Measurements from ENCODE around the gene HSBP1L1. TPM values are rescaled to one million over a fixed set of nuclear protein-coding genes. Genes with fewer than 3 reads are reported as not detected.

HSBP1L1 gene
- total RNA-seq, 4 donors from 2014 or later = 34.7 to 77.3 (median 62.2) TPM

DNA sequence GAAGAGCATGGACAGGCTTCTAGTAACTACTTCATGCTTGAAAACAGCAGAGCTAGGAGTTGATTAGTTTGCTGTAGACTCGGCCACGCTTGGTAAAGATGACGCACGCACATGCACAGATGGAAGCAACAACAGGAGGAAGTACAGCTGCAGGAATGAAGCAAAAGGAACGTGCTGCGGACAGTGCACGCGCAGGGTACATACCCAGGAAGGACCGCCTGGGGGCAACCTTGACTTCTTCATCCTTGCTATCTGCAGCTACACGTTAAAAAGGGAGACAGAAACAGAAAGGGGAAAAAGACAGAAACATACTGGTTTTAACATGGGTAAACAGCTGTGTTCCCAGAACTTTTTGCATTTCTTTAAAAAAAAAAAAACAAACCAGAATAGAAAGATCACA, 30.7 kb upstream of the HSBP1L1 start:
- intact Hi-C loops (cut with DNase I; ENCODE audit: low total_unique reads) = loop anchor here (10.0 kb wide), 1 partner anchor 139 kb away; the partner anchor contains the start of gene KCNG2
- WGBS, 2 donors = 78 to 87% methylated on average over 10 of the region's 10 CpGs
- TF ChIP-seq POLR2A (IDR thresholded peaks at IDR 0.05) = no peak
- TF ChIP-seq CTCF (IDR thresholded peaks at IDR 0.05) = no peak
- peak in 1 of 2 donors; percentile 66 for DNase-seq (ENCODE audit: low spot score in 2 of 2)
- H3K4me3 ChIP-seq (ENCODE audit: low read depth, poor library complexity, severe bottlenecking) = no peak overlapping the region

GRCh38 chr18:79934311-79935097, 29.9 kb upstream of the HSBP1L1 start:
- intact Hi-C loops (cut with DNase I; ENCODE audit: low total_unique reads) = loop anchor here (10.0 kb wide), 1 partner anchor 140 kb away; the partner anchor contains the start of gene KCNG2
- peak in 1 of 2 donors; percentile 63 for DNase-seq (ENCODE audit: low spot score in 2 of 2)

DNA sequence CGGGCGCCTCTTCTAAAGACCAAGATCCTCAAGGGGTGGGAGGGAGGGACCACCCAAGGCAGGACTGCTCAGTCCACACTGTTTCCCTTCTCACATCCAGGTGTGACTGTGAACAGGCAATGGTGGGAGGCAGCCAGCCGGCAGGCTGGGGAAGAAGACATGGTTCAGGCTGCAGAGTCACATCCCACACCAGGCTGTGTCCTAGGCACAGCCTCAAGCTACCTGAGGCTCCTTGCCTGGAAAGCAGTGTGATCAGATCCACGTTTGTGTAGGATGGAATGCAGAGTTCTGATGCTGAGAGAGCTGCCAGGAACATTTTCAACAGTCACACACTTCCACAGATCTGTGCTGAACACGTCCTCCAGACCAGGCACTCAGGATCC, 29.4 kb upstream of the HSBP1L1 start:
- TF ChIP-seq CTCF (IDR thresholded peaks at IDR 0.05) = no peak
- no peak for TF ChIP-seq POLR2A (IDR thresholded peaks at IDR 0.05)
- no peak overlapping the region for H3K4me3 ChIP-seq (ENCODE audit: low read depth, poor library complexity, severe bottlenecking)
- peak in 1 of 2 donors; percentile 26 for DNase-seq (ENCODE audit: low spot score in 2 of 2)
- intact Hi-C loops (cut with DNase I; ENCODE audit: low total_unique reads) = loop anchor here (10.0 kb wide), 1 partner anchor 140 kb away; the partner anchor contains the start of gene KCNG2
- WGBS, 2 donors = 69 to 81% methylated on average over 5 of the region's 5 CpGs

More at GRCh38 chr18:79934311-79935097, 29.9 kb upstream of the HSBP1L1 start:
- no peak overlapping the region for H3K4me3 ChIP-seq (ENCODE audit: low read depth, poor library complexity, severe bottlenecking)
- WGBS, 2 donors = 76% methylated on average over 8 of the region's 8 CpGs
- TF ChIP-seq POLR2A (IDR thresholded peaks at IDR 0.05) = no peak
- no peak for TF ChIP-seq CTCF (IDR thresholded peaks at IDR 0.05)

DNA sequence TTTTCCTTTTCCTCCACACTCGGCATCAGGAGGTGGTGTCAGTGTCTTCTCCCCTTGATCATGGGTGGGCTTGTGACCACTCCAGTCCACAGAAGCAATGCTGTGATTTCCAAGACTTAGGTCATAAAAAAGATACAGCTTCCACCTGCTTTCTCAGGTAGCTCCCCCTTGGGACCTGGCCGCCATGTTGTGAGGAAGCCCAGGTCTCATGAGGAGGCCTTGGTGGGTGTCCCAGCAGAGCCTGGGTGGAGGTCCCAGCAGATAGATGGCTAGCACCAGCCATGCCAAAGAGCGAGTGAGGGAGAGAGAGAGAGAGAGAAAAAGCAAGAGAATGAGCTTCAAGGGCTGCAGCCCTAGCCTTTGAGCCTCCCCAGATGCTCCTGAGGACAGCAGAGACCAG, 28.9 kb upstream of the HSBP1L1 start:
- H3K4me3 ChIP-seq (ENCODE audit: low read depth, poor library complexity, severe bottlenecking) = no peak overlapping the region
- WGBS, 2 donors = 98 to 100% methylated on average over 3 of the region's 3 CpGs
- DNase-seq (ENCODE audit: low spot score in 2 of 2) = no peak
- intact Hi-C loops (cut with DNase I; ENCODE audit: low total_unique reads) = loop anchor here (10.0 kb wide), 1 partner anchor 141 kb away; the partner anchor contains the start of gene KCNG2
- TF ChIP-seq POLR2A (IDR thresholded peaks at IDR 0.05) (no peak), CTCF (IDR thresholded peaks at IDR 0.05) (no peak)

GRCh38 chr18:79935925-79936324, 28.5 kb upstream of the HSBP1L1 start:
- WGBS, 2 donors = 91 to 95% methylated on average over 6 of the region's 6 CpGs
- no peak overlapping the region for H3K4me3 ChIP-seq (ENCODE audit: low read depth, poor library complexity, severe bottlenecking)
- TF ChIP-seq CTCF (IDR thresholded peaks at IDR 0.05) = no peak
- DNase-seq (ENCODE audit: low spot score in 2 of 2) = peak in 1 of 2 donors; percentile 46
- intact Hi-C loops (cut with DNase I; ENCODE audit: low total_unique reads) = loop anchor here (10.0 kb wide), 1 partner anchor 141 kb away; the partner anchor contains the start of gene KCNG2
